Effector memory CD4-positive, alpha-beta T cell (primary cell): ENCODE measurements around the gene ADH1B.
"Not testable (repeated sequence)": the region's sequence is repeated elsewhere in the genome, so short reads cannot be mapped to it uniquely, and the experiment has no call there.

ENCODE experiments used
- DNase-seq, 3 donors: peaks; one replicate each; pipeline ENCODE4 v3.0.0-alpha.2; 2020
- H3K27ac ChIP-seq: 2 replicates; pipeline ENCODE4 v1.7.0; 2013; ENCODE audit warnings: mild to moderate bottlenecking, low read length, moderate library complexity; ENCODE audit not compliant: insufficient read depth, poor library complexity, severe bottlenecking
- H3K27me3 ChIP-seq: replicated peaks from 2 replicates; pipeline ENCODE4 v1.7.0; 2013; ENCODE audit warnings: mild to moderate bottlenecking, low read length; ENCODE audit not compliant: insufficient read depth, control insufficient read depth, poor library complexity, severe bottlenecking
- H3K36me3 ChIP-seq: 2 replicates; pipeline ENCODE4 v1.7.0; 2013; ENCODE audit warnings: mild to moderate bottlenecking, low read length, moderate library complexity; ENCODE audit not compliant: control insufficient read depth, insufficient read depth
- H3K4me1 ChIP-seq: 2 replicates; pipeline ENCODE4 v1.7.0; 2013; ENCODE audit warnings: low read length, mild to moderate bottlenecking; ENCODE audit not compliant: control insufficient read depth, insufficient read depth, poor library complexity, severe bottlenecking
- H3K4me3 ChIP-seq: 2 replicates; pipeline ENCODE4 v1.7.0; 2013; ENCODE audit warnings: low read length, low read depth, mild to moderate bottlenecking; ENCODE audit not compliant: insufficient read depth, poor library complexity, severe bottlenecking
- H3K9me3 ChIP-seq: 2 replicates; pipeline ENCODE4 v1.7.0; 2013; ENCODE audit warnings: mild to moderate bottlenecking, low read length, moderate library complexity; ENCODE audit not compliant: control insufficient read depth
- total RNA-seq, 3 donors: gene quantifications; one replicate each; lab custom pipeline; 2026; lab: John Stamatoyannopoulos, UW

The ADH1B gene
- 0 reads per million in 3 donors for total RNA-seq

GRCh38 chr4:99321241-99322191 lies at the start of gene ADH1B:
TSS of gene ADH1B (minus strand) at chr4:99321401. CDS start at chr4:99321331, 70 bp downstream.
- Histone ChIP-seq H3K4me3 (no peak within 1 kb of the TSS), H3K36me3 (no peaks in the 10 kb centered on the region), H3K27me3 (no peaks in the 10 kb centered on the region), H3K27ac (no peak within 1 kb of the TSS), H3K4me1 (no peaks in the 10 kb centered on the region), H3K9me3 (no peaks in the 10 kb centered on the region)
- DNase-seq = no peak

- H3K4me3 ChIP-seq, H3K27ac ChIP-seq, H3K9me3 ChIP-seq, H3K36me3 ChIP-seq, H3K4me1 ChIP-seq, DNase-seq, H3K27me3 ChIP-seq: not testable (repeated sequence)
These were observed 46.6 kb upstream of the ADH1B start for GRCh38 chr4:99367817-99368216.

- Histone ChIP-seq H3K36me3 (no peaks in the 10 kb centered on the region), H3K4me1 (no peaks in the 10 kb centered on the region), H3K27ac (no peak overlapping the region), H3K27me3 (no peaks in the 10 kb centered on the region), H3K4me3 (no peak overlapping the region), H3K9me3 (no peaks in the 10 kb centered on the region)
- no peak for DNase-seq
These were observed 45.3 kb upstream of the ADH1B start for GRCh38 chr4:99366491-99366890.

GRCh38 chr4:99362768-99363167 lies 41.6 kb upstream of the ADH1B start:
- no peaks in the 10 kb centered on the region for H3K27me3 ChIP-seq
- H3K27ac ChIP-seq = no peak overlapping the region
- no peak overlapping the region for H3K4me3 ChIP-seq
- H3K9me3 ChIP-seq = no peaks in the 10 kb centered on the region
- DNase-seq = no peak
- H3K36me3 ChIP-seq = no peaks in the 10 kb centered on the region
- no peaks in the 10 kb centered on the region for H3K4me1 ChIP-seq

GRCh38 chr4:99361899-99362275 lies 40.7 kb upstream of the ADH1B start:
- Histone ChIP-seq H3K27ac (no peak overlapping the region), H3K4me3 (no peak overlapping the region), H3K9me3 (no peaks in the 10 kb centered on the region), H3K36me3 (no peaks in the 10 kb centered on the region), H3K4me1 (no peaks in the 10 kb centered on the region), H3K27me3 (no peaks in the 10 kb centered on the region)
- no peak for DNase-seq

GRCh38 chr4:99361268-99361898 lies 40.2 kb upstream of the ADH1B start:
- no peak for DNase-seq
- Histone ChIP-seq H3K27ac (no peak overlapping the region), H3K4me3 (no peak overlapping the region), H3K4me1 (no peaks in the 10 kb centered on the region), H3K36me3 (no peaks in the 10 kb centered on the region), H3K27me3 (no peaks in the 10 kb centered on the region), H3K9me3 (no peaks in the 10 kb centered on the region)

GRCh38 chr4:99359480-99360204 lies 38.4 kb upstream of the ADH1B start:
- DNase-seq = no peak
- H3K9me3 ChIP-seq = no peaks in the 10 kb centered on the region
- no peaks in the 10 kb centered on the region for H3K27me3 ChIP-seq
- no peak overlapping the region for H3K4me3 ChIP-seq
- no peaks in the 10 kb centered on the region for H3K36me3 ChIP-seq
- H3K27ac ChIP-seq = no peak overlapping the region
- H3K4me1 ChIP-seq = no peaks in the 10 kb centered on the region

- no peaks in the 10 kb centered on the region for H3K4me1 ChIP-seq
- no peaks in the 10 kb centered on the region for H3K9me3 ChIP-seq
- no peak overlapping the region for H3K4me3 ChIP-seq
- no peaks in the 10 kb centered on the region for H3K27me3 ChIP-seq
- H3K27ac ChIP-seq = no peak overlapping the region
- no peak for DNase-seq
- no peaks in the 10 kb centered on the region for H3K36me3 ChIP-seq
These were observed 36.7 kb upstream of the ADH1B start for GRCh38 chr4:99357948-99358347.

GRCh38 chr4:99356992-99357391 lies 35.8 kb upstream of the ADH1B start:
- no peak for DNase-seq
- no peaks in the 10 kb centered on the region for H3K36me3 ChIP-seq
- H3K4me1 ChIP-seq = no peaks in the 10 kb centered on the region
- no peaks in the 10 kb centered on the region for H3K27me3 ChIP-seq
- H3K27ac ChIP-seq = no peak overlapping the region
- no peaks in the 10 kb centered on the region for H3K9me3 ChIP-seq
- H3K4me3 ChIP-seq = no peak overlapping the region

GRCh38 chr4:99356149-99356548 lies 34.9 kb upstream of the ADH1B start:
- H3K27ac ChIP-seq, H3K4me3 ChIP-seq, H3K36me3 ChIP-seq, DNase-seq, H3K4me1 ChIP-seq, H3K27me3 ChIP-seq, H3K9me3 ChIP-seq: not testable (repeated sequence)
